GM12878 (cell line): Measurements from ENCODE around the gene SPIRE2.
A peak's percentile ranks its signal among the peaks of the same experiment; 100 is the strongest.

Experiments
- CHD2 ChIP-seq: IDR thresholded peaks from 2 replicates; pipeline ENCODE4 v1.6.1; 2011; ENCODE audit warnings: low read depth, low read length, improper control_type of control experiment, borderline replicate concordance
- CTCF ChIP-seq, 3 experiments: IDR thresholded peaks in 2 of 3; conservative IDR thresholded peaks in 1 of 3; 2 replicates each; pipeline ENCODE4 v1.5.1; 2011; ENCODE audit warnings: low read depth in 3 of 3, low read length in 3 of 3, mild to moderate bottlenecking in 3 of 3, control low read depth in 2 of 3, moderate library complexity in 2 of 3, inconsistent platforms in 1 of 3, mixed read lengths in 1 of 3; ENCODE audit not compliant: control insufficient read depth in 2 of 3, insufficient read depth in 1 of 3; ENCODE audit errors: extremely low read depth in 1 of 3
- EED ChIP-seq: sonication (generic); IDR thresholded peaks from 2 replicates; pipeline ENCODE4 v1.6.1; 2016; ENCODE audit warnings: antibody characterized with exemption, low read depth
- EZH2 ChIP-seq: IDR thresholded peaks from 2 replicates; pipeline ENCODE4 v1.6.1; 2012; ENCODE audit warnings: low read depth, mild to moderate bottlenecking, control low read depth, inconsistent platforms, low read length, borderline replicate concordance; ENCODE audit not compliant: control insufficient read depth
- HSF1 ChIP-seq: fragments of 150-350 bp; IDR thresholded peaks from 2 replicates; pipeline ENCODE4 v1.6.1; 2014; ENCODE audit warnings: mild to moderate bottlenecking, low read depth, low read length
- IKZF1 ChIP-seq: fragments of 450-650 bp; conservative IDR thresholded peaks from 2 replicates; pipeline ENCODE4 v1.6.1; 2017; ENCODE audit warnings: antibody characterized with exemption, mild to moderate bottlenecking
- MXI1 ChIP-seq: fragments of 150-350 bp; IDR thresholded peaks from 2 replicates; pipeline ENCODE4 v1.6.1; 2011; ENCODE audit warnings: low read depth, mild to moderate bottlenecking, inconsistent platforms, low read length, improper control_type of control experiment
- POLR2A ChIP-seq: IDR thresholded peaks from 2 replicates; pipeline ENCODE4 v1.6.1; 2011; ENCODE audit warnings: low read depth, mild to moderate bottlenecking, low read length
- RCOR1 ChIP-seq: conservative IDR thresholded peaks from 2 replicates; pipeline ENCODE4 v1.6.1; 2012; ENCODE audit warnings: low read depth, low read length, improper control_type of control experiment
- SRF ChIP-seq, 2 experiments: IDR thresholded peaks; 2 replicates each; pipeline ENCODE4 v1.6.1; 2011; ENCODE audit warnings: low read depth in 2 of 2, low read length in 2 of 2, mild to moderate bottlenecking in 1 of 2, moderate library complexity in 1 of 2
- SUZ12 ChIP-seq: fragments of 200-600 bp; sonication (generic); IDR thresholded peaks from one replicate; pipeline ENCODE4 v1.6.1; 2018; ENCODE audit warnings: antibody characterized with exemption, mild to moderate bottlenecking; ENCODE audit not compliant: unreplicated experiment
- USF2 ChIP-seq: IDR thresholded peaks from 2 replicates; pipeline ENCODE4 v1.6.1; 2011; ENCODE audit warnings: low read depth, low read length, improper control_type of control experiment, borderline replicate concordance
- ZBTB11 ChIP-seq: fragments of 450-650 bp; formaldehyde crosslinking; IDR thresholded peaks from 2 replicates; pipeline ENCODE4 v1.5.0; 2022; ENCODE audit warnings: mild to moderate bottlenecking, missing genetic modification characterization
- ZNF384 ChIP-seq: IDR thresholded peaks from 2 replicates; pipeline ENCODE4 v1.6.1; 2012; ENCODE audit warnings: low read depth, mild to moderate bottlenecking, low read length, improper control_type of control experiment, borderline replicate concordance

- TF ChIP-seq POLR2A (peak; percentile 18; the same call in 1 of the 2 replicates), ZBTB11 (no peak), SRF (IDR thresholded peaks at IDR 0.05; ENCODE audit: low read depth in 2 of 2, low read length in 2 of 2) (no peak), MXI1 (no peak), IKZF1 (0 out of 2 replicates have a peak, but pooled peaks have one; percentile 18), HSF1 (no peak), CTCF (IDR thresholded peaks at IDR 0.05 in 2 of 3, conservative IDR thresholded peaks at IDR 0.05 in 1 of 3; ENCODE audit: control insufficient read depth in 2 of 3, extremely low read depth in 1 of 3, insufficient read depth in 1 of 3, low read depth in 3 of 3, low read length in 3 of 3) (peak; percentile 79 to 92 (median 92)), EED (no peak), CHD2 (no peak), EZH2 (no peak), USF2 (no peak), RCOR1 (no peak), SUZ12 (no peak), ZNF384 (no peak)
Observed at GRCh38 chr16:89909777-89910716, 81.8 kb downstream of the SPIRE2 start.
